Esophagus squamous epithelium (tissue), 5 donors: ENCODE data around the gene C11orf91. TPM values are rescaled to one million over a fixed set of nuclear protein-coding genes. Genes with fewer than 3 reads are reported as not detected.
A peak's percentile ranks its signal among the peaks of the same experiment; 100 is the strongest.
"Not testable (repeated sequence)": the region's sequence is repeated elsewhere in the genome, so short reads cannot be mapped to it uniquely, and the experiment has no call there.

Experiments used
- DNase-seq: peaks from one replicate; lab custom pipeline; 2025; lab: John Stamatoyannopoulos, UW
- H3K27ac ChIP-seq, 4 donors: fragments of 200-600 bp; sonication (generic); one replicate each; pipeline ENCODE4 v1.5.1; 2016 to 2019; ENCODE audit warnings: mild to moderate bottlenecking in 1 of 4
- H3K27me3 ChIP-seq, 4 donors: fragments of 200-600 bp; sonication (generic); 1 replicate in 3 of 4; 2 replicates in 1 of 4; pipeline versions ENCODE4 v1.5.1 to v1.6.0; 2017 to 2021; ENCODE audit warnings: antibody characterized with exemption in 1 of 4
- H3K36me3 ChIP-seq, 3 donors: fragments of 200-600 bp; sonication (generic); one replicate each; pipeline ENCODE4 v1.5.1; 2016 to 2019
- H3K4me1 ChIP-seq, 3 donors: fragments of 200-600 bp; sonication (generic); one replicate each; pipeline ENCODE4 v1.5.1; 2017 to 2019
- H3K4me3 ChIP-seq, 4 donors: fragments of 200-600 bp; sonication (generic); 1 replicate in 3 of 4; 2 replicates in 1 of 4; pipeline ENCODE4 v1.5.1; 2016 to 2019; ENCODE audit warnings: mild to moderate bottlenecking in 2 of 4, moderate library complexity in 1 of 4
- H3K9me3 ChIP-seq, 3 donors: fragments of 200-600 bp; sonication (generic); one replicate each; pipeline ENCODE4 v1.5.1; 2016 to 2019
- POLR2A ChIP-seq, 4 donors: fragments of 450-650 bp; IDR thresholded peaks; one replicate each; pipeline ENCODE4 v1.6.1; 2017; ENCODE audit warnings: antibody characterized with exemption in 4 of 4, mild to moderate bottlenecking in 4 of 4, moderate library complexity in 3 of 4
- WGBS, 2 donors: methylation state at CpG; one replicate each; pipeline ENCODE4 v1.1.5; 2018; 5-methylcytosine and 5-hydroxymethylcytosine counted together
- intact Hi-C: fragments of 100-400 bp; cut with DNase I; formaldehyde crosslinking; loops from one replicate; pipeline ENCODE4 v1.15.0; 2022
- total RNA-seq, 4 donors: library from RNA; depleted of rRNA; stranded (reverse); fragments of >200 nt; gene quantifications; one replicate each; pipeline ENCODE4 v1.1.0, GENCODE V29; 2016
- TF ChIP-seq, protein P1 (sequence below), 6 experiments: fragments of 450-650 bp in 4 of 6; fragments of 200-600 bp in 2 of 6; sonication (generic) in 2 of 6; IDR thresholded peaks; one replicate each; pipeline ENCODE4 v1.5.1; 2016 to 2019; ENCODE audit warnings: antibody characterized with exemption in 6 of 6, mild to moderate bottlenecking in 4 of 6, moderate library complexity in 4 of 6
- donor health status: DM: yes; HTN: yes; CAD: no.

The C11orf91 gene
- total RNA-seq, 4 donors from 2014 or later, result not detected

DNA sequence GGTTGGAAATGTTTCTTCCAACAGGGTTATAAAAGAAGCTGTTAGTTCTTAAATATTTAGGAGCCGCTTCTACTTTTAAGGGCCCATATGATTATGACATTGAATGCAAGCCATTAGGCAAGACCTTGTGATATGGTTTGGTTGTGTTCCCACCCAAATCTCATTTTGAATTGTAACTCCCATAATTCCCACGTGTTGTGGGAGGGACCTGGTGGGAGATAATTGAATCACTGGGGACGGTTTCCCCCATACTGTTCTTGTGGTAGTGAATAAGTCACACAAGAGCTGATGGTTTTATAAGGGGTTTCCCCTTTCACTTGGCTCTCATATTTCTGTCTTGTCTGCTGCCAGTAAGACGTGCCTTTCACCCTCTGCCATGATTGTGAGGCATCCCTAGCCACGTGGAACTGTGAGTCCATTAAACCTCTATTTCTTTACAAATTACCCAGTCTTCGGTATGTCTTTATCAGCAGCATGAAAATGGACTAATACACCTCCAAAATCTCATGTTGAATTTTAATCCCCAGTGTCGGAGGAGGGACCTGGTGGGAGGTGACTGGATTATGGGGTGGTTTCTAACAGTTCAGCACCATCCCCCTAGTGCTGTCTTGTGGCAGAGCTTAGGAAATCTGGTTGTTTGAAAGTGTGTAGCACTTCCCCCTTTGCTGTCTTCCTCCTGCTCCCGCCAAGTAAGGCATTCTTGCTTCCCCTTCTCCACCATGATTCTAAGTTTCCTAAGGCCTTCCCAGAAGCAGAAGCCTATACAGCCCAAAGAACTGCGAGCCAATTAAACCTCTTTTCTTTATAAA lies 31.3 kb upstream of the C11orf91 start:
- no peaks in the 10 kb centered on the region for H3K9me3 ChIP-seq
- intact Hi-C loops, result no loop called here
- H3K36me3 ChIP-seq, result peaks cover 0 to 39% (median 0%) of the 10 kb centered on the region in 3 donors
- TF ChIP-seq, protein P1, sequence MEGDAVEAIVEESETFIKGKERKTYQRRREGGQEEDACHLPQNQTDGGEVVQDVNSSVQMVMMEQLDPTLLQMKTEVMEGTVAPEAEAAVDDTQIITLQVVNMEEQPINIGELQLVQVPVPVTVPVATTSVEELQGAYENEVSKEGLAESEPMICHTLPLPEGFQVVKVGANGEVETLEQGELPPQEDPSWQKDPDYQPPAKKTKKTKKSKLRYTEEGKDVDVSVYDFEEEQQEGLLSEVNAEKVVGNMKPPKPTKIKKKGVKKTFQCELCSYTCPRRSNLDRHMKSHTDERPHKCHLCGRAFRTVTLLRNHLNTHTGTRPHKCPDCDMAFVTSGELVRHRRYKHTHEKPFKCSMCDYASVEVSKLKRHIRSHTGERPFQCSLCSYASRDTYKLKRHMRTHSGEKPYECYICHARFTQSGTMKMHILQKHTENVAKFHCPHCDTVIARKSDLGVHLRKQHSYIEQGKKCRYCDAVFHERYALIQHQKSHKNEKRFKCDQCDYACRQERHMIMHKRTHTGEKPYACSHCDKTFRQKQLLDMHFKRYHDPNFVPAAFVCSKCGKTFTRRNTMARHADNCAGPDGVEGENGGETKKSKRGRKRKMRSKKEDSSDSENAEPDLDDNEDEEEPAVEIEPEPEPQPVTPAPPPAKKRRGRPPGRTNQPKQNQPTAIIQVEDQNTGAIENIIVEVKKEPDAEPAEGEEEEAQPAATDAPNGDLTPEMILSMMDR (IDR thresholded peaks at IDR 0.05), result no peak
- TF ChIP-seq POLR2A (IDR thresholded peaks at IDR 0.05), result no peak
- 52 to 56% methylated on average over 9 of the region's 9 CpGs for WGBS, 2 donors
- H3K4me3 ChIP-seq, result peak overlapping the region in 2 of 4 donors; percentile 11 to 81
- H3K27ac ChIP-seq, result peak overlapping the region in 3 of 4 donors; percentile 12 to 94 (median 17)
- no peaks in the 10 kb centered on the region for H3K27me3 ChIP-seq
- H3K4me1 ChIP-seq, result peaks cover 9 to 74% (median 32%) of the 10 kb centered on the region in 3 donors
- no peak for DNase-seq

DNA sequence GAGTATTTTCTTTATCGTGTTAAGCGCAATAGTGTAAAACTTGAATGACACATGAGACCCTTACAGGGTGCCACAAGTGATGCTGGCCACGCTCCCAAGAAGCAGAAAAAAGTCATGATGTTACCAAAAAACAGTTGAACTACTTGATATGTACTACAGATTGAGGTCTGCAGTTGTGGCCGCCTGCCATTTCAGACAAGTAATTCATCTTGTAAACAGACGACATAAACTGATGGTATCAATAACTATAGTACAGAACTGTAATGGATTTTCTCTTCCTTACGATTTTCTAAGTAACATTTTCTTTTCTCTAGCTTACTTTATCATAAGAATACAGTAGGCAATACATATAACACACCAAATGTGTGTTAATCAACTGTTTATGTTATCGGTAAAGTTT lies 30.1 kb upstream of the C11orf91 start:
- Histone ChIP-seq H3K4me3 (peak overlapping the region in 1 of 4 donors; percentile 21), H3K4me1 (peaks cover 9 to 76% (median 28%) of the 10 kb centered on the region in 3 donors), H3K36me3 (peaks cover 0 to 39% (median 0%) of the 10 kb centered on the region in 3 donors), H3K27ac (peak overlapping the region in 1 of 4 donors; percentile 2), H3K27me3 (no peaks in the 10 kb centered on the region), H3K9me3 (no peaks in the 10 kb centered on the region)
- WGBS, 2 donors, result 71 to 76% methylated on average over 7 of the region's 7 CpGs
- DNase-seq, result no peak
- TF ChIP-seq, protein P1 (IDR thresholded peaks at IDR 0.05), result no peak
- TF ChIP-seq POLR2A (IDR thresholded peaks at IDR 0.05), result no peak
- intact Hi-C loops, result no loop called here

DNA sequence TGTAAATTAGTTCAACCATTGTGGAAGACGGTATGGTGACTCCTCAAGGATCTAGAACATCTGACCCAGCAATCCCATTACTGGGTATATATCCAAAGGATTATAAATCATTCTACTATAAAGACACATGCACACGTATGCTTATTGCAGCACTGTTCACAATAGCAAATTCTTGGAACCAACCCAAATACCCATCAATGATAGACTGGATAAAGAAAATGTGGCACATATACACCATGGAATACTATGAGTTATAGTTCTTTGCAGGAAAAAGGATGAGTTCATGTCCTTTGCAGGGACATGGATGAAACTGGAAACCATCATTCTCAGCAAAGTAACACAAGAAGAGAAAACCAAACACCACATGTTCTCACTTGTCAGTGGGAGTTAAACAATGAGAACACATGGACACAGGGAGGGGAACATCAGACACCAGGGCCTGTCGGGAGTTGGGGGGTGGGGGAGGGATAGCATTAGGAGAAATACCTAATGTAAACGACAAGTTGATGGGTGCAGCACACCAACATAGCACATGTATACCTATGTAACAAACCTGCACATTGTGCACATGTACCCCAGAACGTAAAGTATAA lies 28.5 kb upstream of the C11orf91 start:
- H3K4me3 ChIP-seq, intact Hi-C loops, H3K9me3 ChIP-seq, H3K27ac ChIP-seq, H3K27me3 ChIP-seq, DNase-seq: not testable (repeated sequence)
- Histone ChIP-seq H3K36me3 (peaks cover 0 to 39% (median 0%) of the 10 kb centered on the region in 3 donors), H3K4me1 (peaks cover 11 to 80% (median 40%) of the 10 kb centered on the region in 3 donors)
- 47 to 49% methylated on average over 5 of the region's 5 CpGs for WGBS, 2 donors

DNA sequence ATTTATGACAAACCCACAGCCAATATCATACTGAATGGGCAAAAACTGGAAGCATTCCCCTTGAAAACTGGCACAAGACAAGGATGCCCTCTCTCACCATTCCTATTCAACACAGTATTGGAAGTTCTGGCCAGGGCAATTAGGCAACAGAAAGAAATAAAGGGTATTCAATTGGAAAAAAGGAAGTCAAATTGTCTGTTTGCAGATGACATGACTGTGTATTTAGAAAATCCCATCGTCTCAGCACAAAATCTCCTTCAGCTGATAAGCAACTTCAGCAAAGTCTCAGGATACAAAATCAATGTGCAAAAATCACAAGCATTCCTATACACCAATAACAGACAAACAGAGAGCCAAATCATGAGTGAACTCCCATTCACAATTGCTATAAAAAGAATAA lies 26.9 kb upstream of the C11orf91 start:
- WGBS, 2 donors, result 62 to 72% methylated on average over 1 of the region's 1 CpG

DNA sequence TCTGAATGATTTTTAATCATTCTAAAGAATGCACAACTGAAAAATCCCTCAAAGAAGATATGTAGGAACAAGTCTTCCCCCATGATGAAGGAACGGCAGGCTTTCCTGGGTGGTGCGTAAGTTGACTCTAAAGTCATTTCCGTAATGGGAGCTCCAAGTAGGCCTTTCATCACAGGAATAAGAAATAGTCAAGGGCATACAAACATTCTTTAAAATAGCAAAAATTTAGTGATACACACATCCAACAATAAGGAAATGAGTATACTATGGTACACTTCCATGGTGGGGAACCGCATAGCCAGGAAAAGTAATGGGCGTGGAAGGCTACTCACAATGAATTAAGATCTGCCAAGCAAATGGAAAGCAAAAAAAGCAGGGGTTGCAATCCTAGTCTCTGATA lies 24.9 kb upstream of the C11orf91 start:
- no peaks in the 10 kb centered on the region for H3K9me3 ChIP-seq
- H3K4me1 ChIP-seq, result peaks cover 30 to 80% (median 47%) of the 10 kb centered on the region in 3 donors
- WGBS, 2 donors, result 73 to 81% methylated on average over 5 of the region's 5 CpGs
- TF ChIP-seq, protein P1 (IDR thresholded peaks at IDR 0.05), result no peak
- no peak for TF ChIP-seq POLR2A (IDR thresholded peaks at IDR 0.05)
- H3K36me3 ChIP-seq, result peaks cover 0 to 30% (median 14%) of the 10 kb centered on the region in 3 donors
- H3K27ac ChIP-seq, result peak overlapping the region in 3 of 4 donors; percentile 19 to 80 (median 31)
- no peaks in the 10 kb centered on the region for H3K27me3 ChIP-seq
- H3K4me3 ChIP-seq, result no peak overlapping the region
- DNase-seq, result no peak
- intact Hi-C loops, result no loop called here

More for the DNA sequence above, 26.9 kb upstream of the C11orf91 start:
- H3K4me3 ChIP-seq, DNase-seq, H3K9me3 ChIP-seq, intact Hi-C loops, H3K27me3 ChIP-seq, H3K27ac ChIP-seq: not testable (repeated sequence)
- Histone ChIP-seq H3K36me3 (peaks cover 0 to 26% (median 0%) of the 10 kb centered on the region in 3 donors), H3K4me1 (peaks cover 23 to 80% (median 51%) of the 10 kb centered on the region in 3 donors)

DNA sequence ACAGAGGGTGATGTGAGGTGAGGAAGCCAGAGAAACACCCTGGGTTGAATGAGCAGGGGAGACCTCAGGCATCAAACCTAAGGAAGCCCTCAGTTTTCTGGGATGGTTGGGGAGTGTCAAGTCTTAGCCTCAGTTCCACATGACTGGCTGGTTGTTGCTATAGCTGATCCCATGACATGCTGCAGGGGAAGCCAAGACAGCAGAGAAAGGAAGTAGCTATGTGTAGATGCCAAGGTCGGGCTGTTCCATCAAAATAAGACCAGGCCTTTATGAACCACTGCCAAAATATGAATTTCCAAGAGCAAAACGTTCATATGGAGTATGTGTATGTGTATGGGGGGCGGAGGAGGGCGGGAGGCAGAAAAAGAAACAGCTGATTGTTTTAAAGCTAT lies 24.0 kb upstream of the C11orf91 start:
- TF ChIP-seq, protein P1 (IDR thresholded peaks at IDR 0.05), result no peak
- no peak for TF ChIP-seq POLR2A (IDR thresholded peaks at IDR 0.05)
- Histone ChIP-seq H3K4me3 (peak overlapping the region in 1 of 4 donors; percentile 21), H3K27me3 (no peaks in the 10 kb centered on the region), H3K27ac (peak overlapping the region; percentile 65 to 89 (median 74)), H3K9me3 (no peaks in the 10 kb centered on the region), H3K4me1 (peaks cover 30 to 80% (median 48%) of the 10 kb centered on the region in 3 donors), H3K36me3 (peaks cover 0 to 30% (median 15%) of the 10 kb centered on the region in 3 donors)
- DNase-seq, result no peak
- 36 to 45% methylated on average over 4 of the region's 4 CpGs for WGBS, 2 donors
- intact Hi-C loops, result no loop called here
